Smooth muscle cell (in vitro differentiated cells): Measurements from ENCODE around the gene GHR. TPM values are rescaled to one million over a fixed set of nuclear protein-coding genes. Genes with fewer than 3 reads are reported as not detected.

ENCODE experiments used
- DNase-seq: peaks from one replicate; lab custom pipeline; 2025; ENCODE audit not compliant: unreplicated experiment; lab: John Stamatoyannopoulos, UW
- H2AFZ ChIP-seq: fragments of 200-600 bp; sonication (generic); 2 replicates; pipeline ENCODE4 v1.6.0; 2016; ENCODE audit warnings: antibody characterized with exemption, low read depth, mild to moderate bottlenecking
- H3F3A ChIP-seq: fragments of 200-600 bp; sonication (generic); 2 replicates; pipeline ENCODE4 v1.6.0; 2017; ENCODE audit warnings: antibody characterized with exemption, low read depth
- H3K27ac ChIP-seq: fragments of 200-600 bp; sonication (generic); 2 replicates; pipeline ENCODE4 v1.5.1; 2016; ENCODE audit warnings: low read depth, mild to moderate bottlenecking
- H3K27me3 ChIP-seq: fragments of 200-600 bp; sonication (generic); 2 replicates; pipeline ENCODE4 v1.6.1; 2016; ENCODE audit warnings: low read depth, mild to moderate bottlenecking
- H3K36me3 ChIP-seq: fragments of 200-600 bp; sonication (generic); 2 replicates; pipeline ENCODE4 v1.5.1; 2016; ENCODE audit warnings: low read depth
- H3K4me1 ChIP-seq: fragments of 200-600 bp; sonication (generic); 2 replicates; pipeline ENCODE4 v1.5.1; 2016; ENCODE audit warnings: low read depth
- H3K4me2 ChIP-seq: fragments of 200-600 bp; sonication (generic); 2 replicates; pipeline ENCODE4 v1.6.0; 2016; ENCODE audit warnings: mild to moderate bottlenecking
- H3K4me3 ChIP-seq: fragments of 200-600 bp; sonication (generic); 2 replicates; pipeline ENCODE4 v1.5.1; 2016; ENCODE audit warnings: mild to moderate bottlenecking
- H3K79me2 ChIP-seq: fragments of 200-600 bp; sonication (generic); 2 replicates; pipeline ENCODE4 v1.6.0; 2016; ENCODE audit warnings: low read depth, mild to moderate bottlenecking
- H3K9ac ChIP-seq: fragments of 200-600 bp; sonication (generic); 2 replicates; pipeline ENCODE4 v1.6.0; 2016; ENCODE audit warnings: low read depth
- H3K9me3 ChIP-seq: fragments of 200-600 bp; sonication (generic); replicated peaks from 2 replicates; pipeline ENCODE4 v1.5.1; 2016; ENCODE audit warnings: low read depth
- H4K20me1 ChIP-seq: fragments of 200-600 bp; sonication (generic); 2 replicates; pipeline ENCODE4 v1.6.0; 2016; ENCODE audit warnings: low read depth
- CTCF ChIP-seq: fragments of 200-600 bp; sonication (generic); IDR thresholded peaks from 2 replicates; pipeline ENCODE4 v1.5.1; 2017; ENCODE audit warnings: borderline replicate concordance, mild to moderate bottlenecking, antibody characterized with exemption; ENCODE audit not compliant: insufficient read depth, poor library complexity, severe bottlenecking
- WGBS: methylation state at CpG from one replicate; pipeline ENCODE4 v1.1.7; 2016; ENCODE audit warnings: low lambda C conversion rate; 5-methylcytosine and 5-hydroxymethylcytosine counted together
- polyA plus RNA-seq: library from polyadenylated mRNA; unstranded; fragments of >200 nt; fragmentation: Nextera tagmentation; extraction: Ambion mirVana; gene quantifications from 2 replicates; pipeline ENCODE4 v1.2.1, GENCODE V29; 2016
- total RNA-seq: library from RNA; depleted of rRNA; stranded (reverse); fragments of >200 nt; gene quantifications from 2 replicates; pipeline ENCODE4 v1.2.3, GENCODE V29; 2014

GHR gene
- total and polyA plus RNA-seq, 2 experiments from 2014 or later: 2.1 to 4.3 TPM

GRCh38 chr5:42760426-42760825 lies 337.2 kb downstream of the GHR start:
- 88% methylated on average over 4 of the region's 4 CpGs for WGBS
- Histone ChIP-seq H3K4me3 (no peak overlapping the region), H3F3A (no peaks in the 10 kb centered on the region), H3K4me2 (no peak overlapping the region), H3K79me2 (no peaks in the 10 kb centered on the region), H2AFZ (no peak overlapping the region), H3K9ac (no peak overlapping the region), H4K20me1 (no peaks in the 10 kb centered on the region), H3K27ac (no peak overlapping the region), H3K9me3 (no peaks in the 10 kb centered on the region), H3K27me3 (no peaks in the 10 kb centered on the region), H3K36me3 (no peaks in the 10 kb centered on the region), H3K4me1 (no peaks in the 10 kb centered on the region)
- no peak for DNase-seq
- TF ChIP-seq CTCF: no peak

GRCh38 chr5:42761791-42762190 lies 338.6 kb downstream of the GHR start:
- no peaks in the 10 kb centered on the region for H3K9me3 ChIP-seq
- H3K36me3 ChIP-seq: no peaks in the 10 kb centered on the region

GRCh38 chr5:42767491-42768105 lies 344.4 kb downstream of the GHR start:
- no peaks in the 10 kb centered on the region for H4K20me1 ChIP-seq
- DNase-seq: no peak
- H3K27me3 ChIP-seq: no peaks in the 10 kb centered on the region
- no peaks in the 10 kb centered on the region for H3F3A ChIP-seq
- H3K27ac ChIP-seq: no peak overlapping the region
- peak; percentile 65 for TF ChIP-seq CTCF
- no peaks in the 10 kb centered on the region for H3K9me3 ChIP-seq
- H3K4me3 ChIP-seq: no peak overlapping the region
- H2AFZ ChIP-seq: no peak overlapping the region
- H3K4me1 ChIP-seq: no peaks in the 10 kb centered on the region
- no peaks in the 10 kb centered on the region for H3K36me3 ChIP-seq
- no peak overlapping the region for H3K4me2 ChIP-seq
- WGBS: 50% methylated on average over 3 of the region's 3 CpGs
- H3K79me2 ChIP-seq: no peaks in the 10 kb centered on the region
- no peak overlapping the region for H3K9ac ChIP-seq

More at GRCh38 chr5:42761791-42762190, 338.6 kb downstream of the GHR start:
- Histone ChIP-seq H4K20me1 (no peaks in the 10 kb centered on the region), H3F3A (no peaks in the 10 kb centered on the region), H3K4me3 (no peak overlapping the region), H3K27me3 (no peaks in the 10 kb centered on the region), H3K4me1 (no peaks in the 10 kb centered on the region), H3K79me2 (no peaks in the 10 kb centered on the region), H3K4me2 (no peak overlapping the region), H2AFZ (no peak overlapping the region), H3K9ac (no peak overlapping the region), H3K27ac (no peak overlapping the region)
- no peak for TF ChIP-seq CTCF
- no peak for DNase-seq
- WGBS: 96% methylated on average over 1 of the region's 1 CpG

- no peak overlapping the region for H3K4me3 ChIP-seq
- no peaks in the 10 kb centered on the region for H4K20me1 ChIP-seq
- no peak overlapping the region for H3K27ac ChIP-seq
- no peak for TF ChIP-seq CTCF
- no peak overlapping the region for H3K9ac ChIP-seq
- H3K27me3 ChIP-seq: no peaks in the 10 kb centered on the region
- H3K4me2 ChIP-seq: no peak overlapping the region
- H3K4me1 ChIP-seq: no peaks in the 10 kb centered on the region
- no peaks in the 10 kb centered on the region for H3K36me3 ChIP-seq
- no peaks in the 10 kb centered on the region for H3K79me2 ChIP-seq
- no peak for DNase-seq
- H3K9me3 ChIP-seq: no peaks in the 10 kb centered on the region
- H2AFZ ChIP-seq: no peak overlapping the region
- 32% methylated on average over 1 of the region's 1 CpG for WGBS
- H3F3A ChIP-seq: no peaks in the 10 kb centered on the region
Observed at GRCh38 chr5:42768106-42768504, 344.9 kb downstream of the GHR start.
